ENCODE results near the gene AP1G2.
"Not testable (repeated sequence)": the region's sequence is repeated elsewhere in the genome, so short reads cannot be mapped to it uniquely, and the experiment has no call there.

AP1G2 gene

GRCh38 chr14:23600322-23600707 is 32.7 kb upstream of the AP1G2 start:
- DNase-seq, result no peak

GRCh38 chr14:23594191-23594590 is 26.6 kb upstream of the AP1G2 start:
- not testable (repeated sequence) for DNase-seq

GRCh38 chr14:23590198-23590597 is 22.6 kb upstream of the AP1G2 start:
- no peak for DNase-seq

- no peak for DNase-seq
These were observed 22.0 kb upstream of the AP1G2 start for GRCh38 chr14:23589606-23590005.

- DNase-seq, result peak; percentile 65 to 93 (median 77)
These were observed 21.4 kb upstream of the AP1G2 start for GRCh38 chr14:23588884-23589598.

GRCh38 chr14:23584527-23585203 is 17.1 kb upstream of the AP1G2 start:
- not testable (repeated sequence) for DNase-seq

GRCh38 chr14:23583761-23584526 is 16.4 kb upstream of the AP1G2 start:
- not testable (repeated sequence) for DNase-seq

GRCh38 chr14:23582906-23583760 is 15.5 kb upstream of the AP1G2 start:
- no peak for DNase-seq

- DNase-seq, result no peak
These were observed 13.3 kb upstream of the AP1G2 start for GRCh38 chr14:23580948-23581281.

GRCh38 chr14:23580152-23580926 is 12.7 kb upstream of the AP1G2 start:
- DNase-seq, result no peak

- DNase-seq, result no peak
These were observed 12.1 kb upstream of the AP1G2 start for GRCh38 chr14:23579739-23580138.

- no peak for DNase-seq
These were observed 11.7 kb upstream of the AP1G2 start for GRCh38 chr14:23579311-23579630.

GRCh38 chr14:23578560-23579310 is 11.1 kb upstream of the AP1G2 start, which contains the start of gene JPH4:
Gene JPH4, minus strand, starts transcription at chr14:23578790. Its CDS starts 1,337 bp downstream, at chr14:23577453.
- peak in 2 of 3 experiments; percentile 77 to 82 for DNase-seq

GRCh38 chr14:23577710-23578392 is 10.3 kb upstream of the AP1G2 start:
- peak in 1 of 3 experiments; percentile 47 for DNase-seq

GRCh38 chr14:23577004-23577681 is 9.6 kb upstream of the AP1G2 start:
- DNase-seq, result peak in 2 of 3 experiments; percentile 21 to 24

GRCh38 chr14:23573384-23574015 is 5.9 kb upstream of the AP1G2 start:
- peak in 2 of 3 experiments; percentile 79 to 91 for DNase-seq

GRCh38 chr14:23572836-23573235 is 5.2 kb upstream of the AP1G2 start:
- no peak for DNase-seq

GRCh38 chr14:23572524-23572828 is 4.9 kb upstream of the AP1G2 start:
- DNase-seq, result no peak

GRCh38 chr14:23571701-23572523 is 4.3 kb upstream of the AP1G2 start:
- no peak for DNase-seq

Measured in NCI-H1417 (cell line).